Activated CD4-positive, alpha-beta T cell treated with anti-CD3 and anti-CD28 coated beads, Interleukin-2, Interleukin-4, amounts not matched to agents 100 ng/mL and 50 ng/mL, durations not matched to agents 16 hours and 8 hours (primary cell): ENCODE measurements around the gene ATP6V0D1.
"Not testable (repeated sequence)": the region's sequence is repeated elsewhere in the genome, so short reads cannot be mapped to it uniquely, and the experiment has no call there.

Source experiments
- DNase-seq: peaks from one replicate; pipeline ENCODE4 v3.0.0-alpha.2; 2020; ENCODE audit warnings: low spot score

Gene ATP6V0D1

DNA sequence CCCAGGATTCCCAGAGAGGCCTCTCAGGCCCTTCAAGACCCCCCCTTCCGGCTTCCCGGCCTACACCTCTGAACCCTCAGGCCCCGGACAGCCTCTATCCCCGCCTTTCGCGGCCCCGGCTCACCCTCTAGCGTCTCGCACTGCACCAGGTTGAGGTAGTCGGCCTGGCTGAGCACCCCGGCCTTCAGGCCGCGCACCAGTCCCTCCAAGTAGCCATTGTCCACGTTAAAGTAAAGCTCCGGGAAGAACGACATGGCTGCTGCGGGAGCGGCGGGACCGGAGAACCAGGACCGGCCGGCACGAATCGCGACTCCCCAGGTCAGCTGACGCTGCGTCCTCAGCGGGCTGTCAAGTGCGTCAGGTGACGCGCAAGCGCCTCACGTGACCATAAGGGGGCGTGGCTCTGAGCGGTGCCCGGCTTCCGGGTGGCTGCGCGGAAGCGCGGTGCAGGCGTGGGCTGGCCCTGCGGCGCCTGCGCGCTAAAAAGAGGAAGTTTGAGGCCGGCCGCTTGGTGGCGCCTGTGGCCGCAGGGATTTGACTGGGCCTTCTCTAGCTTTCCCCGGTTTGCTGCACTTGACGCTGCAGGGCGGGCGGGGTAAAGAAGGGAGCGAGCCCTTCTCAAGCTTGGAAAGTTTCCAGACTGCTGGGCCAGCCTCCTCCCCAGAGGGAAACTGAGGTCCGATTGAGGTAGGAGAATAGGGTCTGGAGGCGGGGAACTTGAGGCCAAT is at the start of gene ATP6V0D1:
Gene ATP6V0D1, minus strand, starts transcription at position 325 of the 728 bp plus-strand sequence. Its CDS starts 71 bp downstream, at position 254.
- DNase-seq = peak; percentile 99

DNA sequence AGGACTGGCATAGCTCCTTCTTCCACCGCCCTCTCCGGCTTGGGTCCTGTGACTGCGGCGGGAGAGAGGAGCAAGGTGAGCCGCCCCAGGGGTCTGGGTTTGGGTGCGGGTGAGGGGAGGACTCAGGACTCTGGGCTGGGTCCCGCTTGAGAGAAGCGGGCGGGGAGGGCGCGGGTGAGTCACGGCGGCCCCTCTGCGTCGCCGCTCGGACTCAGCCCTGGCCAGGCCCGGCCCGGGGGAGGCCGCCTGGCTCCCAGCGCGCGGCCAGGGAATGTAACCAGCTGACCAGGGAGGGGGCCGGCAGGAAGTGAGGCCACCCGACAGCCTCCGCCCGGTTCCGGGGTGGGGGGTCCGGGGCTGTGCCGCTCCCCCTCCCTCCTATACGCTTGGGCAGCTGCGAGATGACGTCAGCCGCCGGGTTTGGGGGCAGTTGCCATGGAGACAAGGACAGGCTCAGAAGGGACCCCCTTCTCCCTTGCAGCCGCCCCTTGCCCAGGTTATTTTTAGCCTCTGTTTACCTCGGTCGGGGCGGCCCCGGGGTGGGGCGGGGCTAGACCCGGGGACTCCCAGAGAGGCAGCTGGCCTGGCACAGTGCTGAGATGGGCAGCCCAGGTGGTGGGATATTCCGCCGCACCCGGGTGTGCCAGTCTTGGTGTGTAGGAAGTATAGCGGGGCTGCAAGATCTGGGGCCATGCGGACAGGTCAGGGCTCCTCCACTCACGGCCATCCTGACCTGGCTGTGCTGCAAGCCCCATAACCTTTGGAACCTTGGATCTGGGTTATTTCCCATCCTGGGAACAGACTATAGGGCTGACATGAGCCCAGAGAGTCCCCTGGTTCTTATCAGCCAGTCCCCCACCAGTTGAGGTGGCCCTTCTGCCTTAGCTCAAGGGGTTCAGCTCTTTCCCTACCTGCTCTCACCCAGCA is 49.3 kb upstream of the ATP6V0D1 start:
- DNase-seq = no peak

DNA sequence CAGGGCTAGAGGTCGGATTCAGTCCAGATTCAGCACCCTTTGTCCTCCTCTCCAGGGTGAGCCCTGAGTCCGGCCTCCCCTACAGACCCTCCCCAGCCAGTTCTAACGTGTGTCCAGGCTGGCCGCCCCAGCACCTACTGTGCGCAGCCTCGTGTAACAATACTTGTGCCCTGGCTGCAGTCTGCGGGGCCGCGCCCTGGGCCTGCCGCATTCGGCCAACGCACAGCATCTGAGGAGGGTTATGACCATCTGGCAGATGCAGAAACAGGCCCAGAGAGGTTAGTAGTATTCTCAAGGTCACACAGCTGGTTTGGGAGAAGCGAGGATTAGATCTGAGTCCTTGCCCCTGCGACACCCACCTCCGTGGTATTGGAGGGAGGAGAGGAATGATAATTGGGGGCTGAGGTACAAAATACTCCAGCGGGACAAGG is 48.6 kb upstream of the ATP6V0D1 start:
- no peak for DNase-seq

DNA sequence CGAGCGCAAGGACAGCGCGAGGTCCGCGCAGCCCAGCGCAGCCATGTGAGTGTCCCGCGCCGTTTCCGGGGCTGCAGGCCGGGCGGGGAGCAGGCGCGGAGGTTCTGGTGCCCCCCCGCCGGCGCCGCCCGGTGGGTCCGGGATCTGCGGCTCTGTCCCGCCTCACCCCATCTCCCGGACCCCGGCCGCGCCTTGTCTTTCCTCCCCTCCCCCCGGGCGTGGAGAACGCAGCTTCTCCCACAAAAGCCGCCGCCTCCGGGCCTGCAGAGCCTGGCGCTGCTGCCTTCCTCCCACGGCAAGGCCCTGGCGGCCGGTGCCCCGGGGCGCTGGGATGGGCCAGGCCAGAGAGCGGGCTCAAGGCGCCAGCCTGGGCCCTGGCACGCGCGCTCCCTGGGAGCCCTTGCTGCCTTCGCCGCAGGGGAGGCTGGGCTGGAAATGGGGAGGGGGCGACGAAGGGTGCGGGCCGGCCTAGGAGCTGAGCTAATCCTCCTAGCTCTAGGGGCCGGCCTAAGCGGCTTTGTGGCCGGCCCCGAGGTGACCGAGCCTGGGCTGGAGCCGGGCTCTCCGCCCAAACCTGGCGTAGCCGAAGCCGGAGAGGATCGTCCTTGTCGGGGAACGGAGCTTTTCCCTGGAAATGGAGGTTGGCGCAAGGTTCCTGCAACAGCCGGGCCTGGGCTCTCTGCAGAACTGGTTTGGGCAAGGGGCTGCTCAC is 48.1 kb upstream of the ATP6V0D1 start:
- DNase-seq = no peak

DNA sequence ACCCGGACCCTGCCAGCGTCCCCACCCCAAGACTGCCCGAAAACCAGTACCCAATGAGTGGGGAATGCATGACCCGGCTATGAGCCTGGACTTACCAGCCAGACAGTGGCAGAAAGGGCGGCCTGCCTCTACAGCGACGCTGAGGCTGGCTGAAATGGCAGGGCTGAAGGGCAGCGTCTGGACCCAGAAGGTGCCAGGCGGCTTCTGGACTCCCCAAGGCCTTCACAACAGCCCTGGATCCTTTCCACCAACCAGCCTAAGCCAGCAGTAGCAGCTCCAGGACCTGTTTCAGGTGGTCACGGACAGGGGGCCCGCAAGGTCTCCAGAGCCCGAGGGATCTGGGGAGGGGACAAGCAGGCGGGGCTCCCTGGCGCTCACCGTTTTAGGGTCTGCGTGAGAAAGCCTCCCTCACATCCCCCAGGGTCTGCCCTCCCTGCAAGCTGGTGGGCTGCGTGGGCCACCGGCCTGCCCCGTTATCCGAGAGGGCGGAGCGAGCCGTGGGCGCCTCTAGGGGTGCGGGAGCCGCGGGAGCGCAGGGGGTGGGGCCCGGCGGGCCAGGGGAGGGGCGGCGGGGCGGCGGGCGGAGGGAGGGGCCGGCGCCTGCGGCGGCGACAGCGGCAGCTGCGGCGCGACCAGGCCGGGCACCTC is 47.4 kb upstream of the ATP6V0D1 start, which contains the start of gene RIPOR1:
Gene RIPOR1, plus strand, starts transcription at position 608 of the 648 bp plus-strand sequence. CDS start 9,618 bp downstream, outside the sequence.
- DNase-seq = no peak

DNA sequence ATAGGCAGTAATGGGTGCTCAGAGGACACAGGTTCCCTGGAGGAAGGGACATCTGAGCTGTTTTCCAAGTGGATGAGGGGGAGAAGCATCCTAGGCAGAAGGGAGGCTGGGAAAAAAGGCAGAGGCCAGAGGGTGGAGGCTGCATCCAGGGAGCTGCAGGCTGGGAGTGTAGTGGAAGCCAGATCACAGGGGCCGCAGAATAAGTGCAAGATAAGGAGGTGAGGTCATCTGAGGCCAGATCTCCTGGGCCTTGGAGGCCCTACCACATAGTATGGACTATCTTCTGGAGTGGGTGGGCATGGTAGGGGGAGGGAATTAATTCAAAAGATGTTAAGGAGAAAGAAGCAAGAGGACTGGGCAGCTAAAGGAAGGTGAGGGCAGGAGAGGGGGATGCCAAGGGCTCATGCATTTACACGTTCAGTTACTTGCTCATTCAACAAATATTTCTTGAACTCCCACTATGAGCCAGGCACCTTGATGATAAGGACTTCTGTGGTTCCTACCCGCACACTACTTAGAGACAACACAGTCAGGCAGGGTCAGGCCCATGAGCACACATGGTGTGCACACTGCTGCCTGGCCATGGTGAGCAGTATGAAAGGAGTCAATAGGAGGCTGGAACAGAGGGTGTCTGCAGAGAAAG is 45.3 kb upstream of the ATP6V0D1 start:
- DNase-seq = no peak

DNA sequence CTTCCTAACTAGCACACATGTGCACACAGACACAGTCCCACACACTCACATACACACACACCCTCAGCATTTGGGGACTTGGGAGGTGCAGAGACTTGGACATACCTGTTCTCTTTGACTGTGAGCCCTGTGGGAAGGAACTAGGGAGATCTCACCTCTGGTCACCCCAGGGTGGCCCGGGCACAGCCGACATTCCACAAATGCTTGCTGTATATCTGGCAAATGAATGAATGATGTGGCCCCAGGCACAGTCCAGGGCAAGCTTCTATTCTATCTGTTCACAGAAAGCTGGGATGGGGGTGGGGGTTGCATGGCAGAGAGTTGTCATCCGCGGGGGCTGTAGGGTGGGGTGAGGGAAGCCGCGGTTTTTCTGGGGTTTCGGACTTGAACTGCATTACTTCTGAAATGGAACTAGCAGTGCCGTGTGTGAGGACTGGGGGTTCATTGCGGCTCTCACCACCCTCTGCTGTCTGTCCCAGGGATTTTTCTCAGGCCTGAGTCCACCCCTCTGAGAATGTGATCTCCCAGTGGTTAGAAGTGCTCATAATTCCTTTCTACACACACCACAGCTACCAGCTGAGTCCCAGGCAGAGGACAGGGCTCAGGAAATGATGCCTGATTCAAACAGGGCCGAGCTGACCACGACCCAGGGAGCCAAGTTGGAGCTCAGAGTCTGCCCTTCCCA is 44.4 kb upstream of the ATP6V0D1 start:
- no peak for DNase-seq

DNA sequence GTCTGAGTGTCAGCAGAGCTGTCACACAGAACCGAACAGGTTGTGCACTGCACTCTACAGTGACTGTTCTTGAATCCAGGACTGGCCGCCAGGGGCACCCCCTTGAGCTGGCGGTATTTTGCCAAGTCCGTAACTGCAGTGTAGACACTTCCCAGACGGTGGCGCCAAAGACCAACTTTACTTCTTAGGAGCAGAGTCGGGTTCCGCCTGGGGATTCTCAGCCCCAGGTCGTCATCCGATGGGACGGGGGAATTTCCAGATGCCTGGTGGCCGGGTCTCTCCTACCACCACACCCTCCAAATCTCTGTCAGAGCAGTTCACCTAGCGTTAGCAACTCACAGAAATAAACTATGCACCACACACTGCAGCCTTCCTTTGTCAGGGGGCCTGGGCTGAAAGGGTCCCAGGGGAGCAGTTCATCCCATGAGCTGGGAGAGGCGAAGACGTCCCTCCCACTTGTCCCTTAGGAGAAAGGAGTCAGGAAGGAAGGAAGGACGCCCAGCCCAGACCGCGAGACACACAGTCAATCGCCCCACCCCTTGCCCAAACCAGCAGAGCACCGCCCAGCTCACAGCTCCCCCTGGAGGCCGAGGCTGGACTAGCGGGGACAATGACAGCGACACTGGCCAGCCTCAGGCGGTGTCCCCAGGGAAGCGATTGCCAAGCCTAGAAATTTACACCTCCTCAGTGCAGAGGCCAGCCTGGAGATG is 40.3 kb upstream of the ATP6V0D1 start:
- DNase-seq = peak; percentile 98

DNA sequence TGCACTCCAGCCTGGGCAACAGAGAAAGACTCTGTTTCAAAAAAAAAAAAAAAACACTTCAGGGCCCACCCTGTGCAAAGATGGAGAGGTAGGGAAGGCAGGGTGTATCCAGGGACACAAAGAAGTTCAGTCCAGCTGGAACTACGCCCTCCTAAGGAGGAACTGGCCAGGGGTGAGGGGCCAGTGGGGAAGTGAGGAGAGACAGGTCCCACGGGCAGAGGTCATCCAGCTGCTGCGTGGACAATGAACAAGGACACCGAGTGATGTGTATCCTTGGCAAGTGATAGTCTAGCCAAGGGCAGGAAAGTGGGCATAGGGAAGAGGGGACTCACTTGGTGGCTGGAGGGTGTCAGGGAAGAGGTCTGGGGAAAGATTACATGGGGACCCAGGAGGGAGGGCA is 38.3 kb upstream of the ATP6V0D1 start:
- no peak for DNase-seq

DNA sequence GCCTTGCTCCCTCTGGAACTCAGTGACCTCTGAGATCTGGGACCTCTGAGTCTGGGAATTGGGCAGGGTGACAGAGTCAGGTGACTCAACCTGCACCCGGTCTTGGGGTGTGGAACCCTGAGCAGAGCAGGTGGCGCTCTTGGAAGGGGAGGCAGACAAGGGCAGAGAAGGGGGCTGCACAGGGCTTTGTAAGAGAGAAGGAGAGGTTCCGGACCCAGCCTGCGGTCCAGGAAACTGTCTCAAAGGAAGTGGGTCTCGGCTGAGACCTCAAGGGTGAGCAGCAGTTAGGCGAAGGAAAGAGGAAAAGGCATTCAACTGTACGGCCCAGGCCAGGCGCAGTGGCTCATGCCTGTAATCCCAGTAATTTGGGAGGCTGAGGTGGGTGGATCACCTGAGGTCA is 37.7 kb upstream of the ATP6V0D1 start:
- DNase-seq = no peak

DNA sequence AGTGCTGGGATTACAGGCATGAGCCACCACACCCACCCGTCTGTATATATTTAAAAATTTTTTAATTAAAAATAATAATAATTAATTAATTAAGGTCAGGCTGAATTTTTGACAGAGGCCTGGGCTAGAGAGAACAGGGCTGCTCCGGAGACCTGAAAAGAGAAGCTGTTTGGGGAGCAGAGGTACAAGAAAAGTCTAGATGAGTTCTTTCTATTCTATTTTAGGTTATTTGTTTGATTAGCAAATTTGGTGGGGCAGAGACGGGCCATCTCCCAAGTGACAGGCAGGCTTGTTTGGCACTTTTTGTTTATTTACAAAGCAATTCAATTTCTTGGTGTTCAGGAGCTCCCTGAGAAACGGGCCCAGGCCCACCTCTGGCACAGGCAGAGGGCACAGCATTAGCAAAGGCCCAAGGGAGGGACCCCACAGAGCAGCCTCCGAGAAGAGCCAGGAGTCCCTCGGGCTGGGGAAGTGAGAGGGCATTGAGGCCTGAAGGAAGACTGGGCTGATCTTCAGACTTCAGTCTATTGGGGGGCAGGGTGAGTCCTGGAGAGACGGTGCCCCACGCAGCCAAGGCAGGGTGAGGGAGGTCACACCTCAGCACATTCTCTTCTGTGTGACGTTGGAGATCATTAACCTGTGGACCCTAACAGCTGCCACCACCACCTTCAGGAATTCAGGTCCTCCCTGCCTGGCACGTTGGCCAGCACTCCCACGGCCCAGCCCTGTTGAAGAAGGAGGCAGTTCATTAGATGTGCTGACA is 36.9 kb upstream of the ATP6V0D1 start:
- no peak for DNase-seq

DNA sequence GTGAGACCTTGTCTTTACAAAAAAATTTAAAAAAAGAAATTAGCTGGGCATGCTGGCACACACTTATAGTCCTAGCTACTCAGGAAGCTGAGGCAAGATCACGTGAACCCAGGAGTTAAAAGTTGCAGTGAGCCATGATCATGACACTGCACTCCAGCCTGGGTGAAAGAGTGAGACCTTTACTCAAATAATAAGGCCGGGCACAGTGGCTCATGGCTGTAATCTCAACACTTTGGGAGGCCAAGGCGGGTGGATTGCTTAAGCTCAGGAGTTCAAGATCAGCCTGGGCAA is 36.1 kb upstream of the ATP6V0D1 start:
- DNase-seq = no peak

DNA sequence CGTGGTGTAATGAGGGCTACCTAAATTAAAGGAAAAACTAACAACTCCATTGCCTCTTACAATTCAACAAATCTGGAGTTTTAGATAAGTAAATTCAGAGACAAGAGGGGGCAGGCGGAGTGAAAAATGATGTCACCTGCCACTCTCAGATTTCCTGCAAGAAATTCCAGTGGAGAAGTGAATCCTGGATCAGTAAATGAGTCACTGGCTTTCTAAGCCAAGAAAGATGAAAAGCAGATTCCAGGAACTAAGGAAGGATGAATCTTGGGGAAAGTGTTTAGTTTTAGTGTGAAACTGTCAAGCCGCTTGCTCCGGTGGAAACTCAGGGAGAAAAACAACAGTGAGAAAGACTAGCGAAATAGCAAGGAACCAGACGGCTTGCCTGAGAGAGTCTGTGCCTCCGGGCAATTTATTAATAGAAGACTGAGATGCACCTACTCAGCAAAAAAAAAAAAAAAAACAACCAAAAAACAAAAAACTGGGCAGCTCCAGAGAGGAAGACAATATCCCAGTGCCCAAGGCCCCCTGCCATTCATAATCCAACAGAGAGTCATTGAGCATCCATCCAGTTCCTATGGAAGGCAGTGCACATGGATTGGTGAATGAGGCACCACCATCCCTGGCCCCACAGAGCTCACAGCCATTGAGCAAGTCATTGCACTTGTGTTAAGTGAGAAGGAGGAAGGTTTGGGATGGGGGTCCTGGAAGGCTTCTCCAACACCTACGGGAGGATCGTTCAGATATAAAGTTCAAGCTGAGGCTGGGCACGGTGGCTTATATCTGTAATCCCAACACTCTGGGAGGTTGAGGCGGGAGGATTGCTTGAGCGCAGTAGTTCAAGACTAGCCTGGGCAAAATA is 35.6 kb upstream of the ATP6V0D1 start:
- no peak for DNase-seq

DNA sequence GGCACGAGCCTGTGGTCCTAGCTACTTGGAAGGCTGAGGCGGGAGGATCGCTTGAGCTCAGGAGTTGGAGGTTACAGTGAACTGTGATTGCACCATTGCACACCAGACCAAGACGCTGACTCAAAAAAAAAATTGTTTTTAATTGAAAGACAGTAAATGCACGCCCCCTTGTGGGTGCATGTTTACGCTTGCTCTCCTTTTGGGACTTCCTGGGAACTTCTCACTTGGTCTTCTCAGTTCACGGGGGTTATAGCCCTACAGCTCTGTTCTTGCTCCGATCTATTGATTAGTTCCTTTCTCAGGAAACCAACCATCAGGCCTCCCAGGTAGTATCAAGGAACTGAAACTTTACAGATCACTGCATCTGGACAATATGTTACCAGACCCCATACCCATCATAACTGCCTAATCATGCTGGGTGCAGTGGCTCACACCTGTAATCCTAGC is 33.4 kb upstream of the ATP6V0D1 start:
- DNase-seq = peak; percentile 80

DNA sequence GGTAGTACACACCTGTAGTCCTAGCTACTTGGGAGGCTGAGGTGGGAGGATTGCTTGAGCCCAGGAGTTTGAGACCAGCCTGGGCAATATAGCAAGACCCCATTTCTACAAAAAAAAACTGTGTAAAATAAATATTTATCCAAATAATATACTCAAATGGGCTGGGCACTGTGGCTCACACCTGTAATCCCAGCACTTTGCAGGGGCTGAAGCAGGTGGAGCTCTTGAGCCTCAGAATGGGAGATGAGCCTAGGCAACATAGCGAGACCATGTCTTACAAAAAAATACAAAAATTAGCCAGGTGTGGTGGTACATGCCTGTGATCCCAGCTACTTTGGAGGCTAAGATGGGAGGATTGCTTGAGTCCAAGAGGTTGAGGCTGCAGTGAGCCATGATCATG is 32.9 kb upstream of the ATP6V0D1 start:
- DNase-seq = not testable (repeated sequence)

DNA sequence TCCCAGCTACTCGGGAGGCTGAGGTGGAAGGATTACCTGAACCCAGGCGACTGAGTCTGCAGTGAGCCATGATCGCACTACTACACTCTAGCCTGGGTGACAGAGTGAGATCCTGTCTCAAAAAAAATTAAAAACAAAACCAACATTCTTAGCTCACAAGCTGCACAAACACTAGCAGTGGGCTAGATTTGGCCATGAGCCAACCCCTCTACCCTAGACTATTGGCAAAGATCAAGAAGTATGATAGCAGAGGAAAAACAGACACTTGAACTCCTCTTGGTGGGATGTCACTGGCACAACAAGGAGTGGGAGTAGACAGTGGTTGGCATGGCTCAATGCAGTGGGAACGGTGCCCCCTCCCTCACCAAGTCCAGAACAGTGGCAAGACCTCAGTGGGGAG is 28.1 kb upstream of the ATP6V0D1 start:
- DNase-seq = no peak

DNA sequence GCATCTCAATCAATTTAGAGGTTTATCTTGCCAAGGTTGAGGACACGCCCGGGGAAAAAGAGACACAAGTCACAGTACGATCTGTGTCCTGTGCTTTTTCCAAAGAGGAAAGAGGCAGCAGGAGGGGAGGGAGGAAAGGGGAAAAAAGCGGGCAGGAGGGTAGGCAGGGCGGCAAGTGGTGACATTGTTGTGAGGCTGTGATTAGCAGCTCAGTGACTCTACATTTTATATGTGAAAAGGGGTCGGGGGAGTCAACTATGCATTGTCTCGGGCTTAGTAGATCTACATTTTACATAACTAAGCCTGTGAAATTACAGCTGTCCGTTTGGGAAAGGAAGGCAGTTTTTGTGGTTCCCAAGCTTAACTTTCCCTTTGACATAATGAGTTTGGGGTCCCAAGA is 25.5 kb upstream of the ATP6V0D1 start:
- DNase-seq = no peak
